ENCODE data around the gene B4GALNT1.
"Not testable (repeated sequence)": the region's sequence is repeated elsewhere in the genome, so short reads cannot be mapped to it uniquely, and the experiment has no call there.

The B4GALNT1 gene

GRCh38 chr12:57632958-57633840 lies at the start of gene B4GALNT1:
Gene B4GALNT1, minus strand, starts transcription at chr12:57633201. Its CDS starts 1,069 bp downstream, at chr12:57632132.
- peak; percentile 52 for DNase-seq (ENCODE audit: low spot score)

- no peak for DNase-seq (ENCODE audit: low spot score)
These were observed 46.7 kb upstream of the B4GALNT1 start for GRCh38 chr12:57679697-57680096.

GRCh38 chr12:57677947-57678346 lies 44.9 kb upstream of the B4GALNT1 start:
- not testable (repeated sequence) for DNase-seq (ENCODE audit: low spot score)

GRCh38 chr12:57674691-57675090 lies 41.7 kb upstream of the B4GALNT1 start:
- no peak for DNase-seq (ENCODE audit: low spot score)

- no peak for DNase-seq (ENCODE audit: low spot score)
These were observed 39.8 kb upstream of the B4GALNT1 start for GRCh38 chr12:57672801-57673200.

GRCh38 chr12:57671811-57672210 lies 38.8 kb upstream of the B4GALNT1 start:
- DNase-seq (ENCODE audit: low spot score): not testable (repeated sequence)

- DNase-seq (ENCODE audit: low spot score): not testable (repeated sequence)
These were observed 36.7 kb upstream of the B4GALNT1 start for GRCh38 chr12:57669691-57670090.

- no peak for DNase-seq (ENCODE audit: low spot score)
These were observed 33.9 kb upstream of the B4GALNT1 start for GRCh38 chr12:57666897-57667296.

GRCh38 chr12:57665066-57665820 lies 32.2 kb upstream of the B4GALNT1 start:
- DNase-seq (ENCODE audit: low spot score): not testable (repeated sequence)

- no peak for DNase-seq (ENCODE audit: low spot score)
These were observed 28.4 kb upstream of the B4GALNT1 start for GRCh38 chr12:57661376-57661775.

GRCh38 chr12:57658890-57659289 lies 25.9 kb upstream of the B4GALNT1 start:
- no peak for DNase-seq (ENCODE audit: low spot score)

GRCh38 chr12:57657744-57658143 lies 24.7 kb upstream of the B4GALNT1 start:
- DNase-seq (ENCODE audit: low spot score): no peak

- not testable (repeated sequence) for DNase-seq (ENCODE audit: low spot score)
These were observed 23.4 kb upstream of the B4GALNT1 start for GRCh38 chr12:57656408-57656807.

- no peak for DNase-seq (ENCODE audit: low spot score)
These were observed 22.7 kb upstream of the B4GALNT1 start for GRCh38 chr12:57655541-57656240.

- DNase-seq (ENCODE audit: low spot score): no peak
These were observed 21.0 kb upstream of the B4GALNT1 start for GRCh38 chr12:57654042-57654441.

GRCh38 chr12:57646659-57647049 lies 13.7 kb upstream of the B4GALNT1 start:
- not testable (repeated sequence) for DNase-seq (ENCODE audit: low spot score)

- not testable (repeated sequence) for DNase-seq (ENCODE audit: low spot score)
These were observed 13.1 kb upstream of the B4GALNT1 start for GRCh38 chr12:57645990-57646658.

- DNase-seq (ENCODE audit: low spot score): no peak
These were observed 8.9 kb upstream of the B4GALNT1 start for GRCh38 chr12:57641699-57642442.

- no peak for DNase-seq (ENCODE audit: low spot score)
These were observed 7.4 kb upstream of the B4GALNT1 start for GRCh38 chr12:57640175-57641042.

GRCh38 chr12:57638096-57638495 lies 5.1 kb upstream of the B4GALNT1 start:
- DNase-seq (ENCODE audit: low spot score): no peak
